ENCODE data around the gene NAGPA. TPM values are rescaled to one million over a fixed set of nuclear protein-coding genes. Genes with fewer than 3 reads are reported as not detected.

The NAGPA gene
- total RNA-seq, 4 donors from 2014 or later, result 37.5 to 104 (median 43.8) TPM

DNA sequence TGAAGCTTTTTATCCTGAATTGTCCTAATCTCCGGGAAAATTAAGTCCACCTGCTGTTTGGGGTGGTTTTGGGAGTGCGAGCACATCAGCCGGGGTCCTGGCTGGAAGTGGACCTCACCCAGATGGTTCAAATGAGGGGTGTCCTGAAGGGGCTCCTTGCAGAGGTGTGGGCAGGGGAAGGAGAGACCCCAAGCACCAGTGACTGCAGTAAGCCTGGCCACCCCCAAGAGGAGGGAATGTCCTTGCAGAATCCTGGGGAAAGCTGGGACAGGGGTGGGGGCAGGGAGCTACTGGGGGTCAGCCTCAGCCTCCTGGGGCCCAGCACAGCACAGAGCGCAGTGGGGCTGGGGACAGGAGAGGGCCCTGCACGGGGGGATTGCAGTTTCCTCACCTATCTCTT lies 29.4 kb downstream of the NAGPA start:
- no peaks in the 10 kb centered on the region for H3K36me3 ChIP-seq
- no peak overlapping the region for H3K4me3 ChIP-seq
- H3K9me3 ChIP-seq, result no peaks in the 10 kb centered on the region
- WGBS, 2 donors, result 77 to 85% methylated on average over 5 of the region's 5 CpGs
- DNase-seq (ENCODE audit: low spot score in 2 of 2), result no peak
- H3K27ac ChIP-seq, result peak overlapping the region in 1 of 4 donors; percentile 63
- no peaks in the 10 kb centered on the region for H3K4me1 ChIP-seq
- H3K27me3 ChIP-seq, result no peaks in the 10 kb centered on the region
- TF ChIP-seq CTCF (IDR thresholded peaks at IDR 0.05) (no peak), POLR2A (IDR thresholded peaks at IDR 0.05) (no peak)

GRCh38 chr16:5003828-5004227 lies 29.9 kb downstream of the NAGPA start:
- no peak overlapping the region for H3K4me3 ChIP-seq
- peak overlapping the region in 2 of 4 donors; percentile 50 to 63 for H3K27ac ChIP-seq
- TF ChIP-seq EP300 (IDR thresholded peaks at IDR 0.05) (no peak), CTCF (IDR thresholded peaks at IDR 0.05) (no peak), POLR2A (IDR thresholded peaks at IDR 0.05) (no peak)
- no peak for DNase-seq (ENCODE audit: low spot score in 2 of 2)
- H3K27me3 ChIP-seq, result no peaks in the 10 kb centered on the region
- H3K36me3 ChIP-seq, result no peaks in the 10 kb centered on the region
- no peaks in the 10 kb centered on the region for H3K4me1 ChIP-seq
- 88 to 93% methylated on average over 10 of the region's 10 CpGs for WGBS, 2 donors
- H3K9me3 ChIP-seq, result no peaks in the 10 kb centered on the region

- no peak overlapping the region for H3K4me3 ChIP-seq
- no peaks in the 10 kb centered on the region for H3K27me3 ChIP-seq
- H3K9me3 ChIP-seq, result no peaks in the 10 kb centered on the region
- no peaks in the 10 kb centered on the region for H3K36me3 ChIP-seq
- no peaks in the 10 kb centered on the region for H3K4me1 ChIP-seq
- DNase-seq (ENCODE audit: low spot score in 2 of 2), result no peak
- peak overlapping the region in 3 of 4 donors; percentile 20 to 63 (median 50) for H3K27ac ChIP-seq
- TF ChIP-seq POLR2A (IDR thresholded peaks at IDR 0.05), result no peak
- no peak for TF ChIP-seq CTCF (IDR thresholded peaks at IDR 0.05)
- TF ChIP-seq EP300 (IDR thresholded peaks at IDR 0.05), result no peak
- WGBS, 2 donors, result 72 to 79% methylated on average over 11 to 12 of the region's 12 CpGs
Measured at GRCh38 chr16:5003211-5003610, 30.5 kb downstream of the NAGPA start.

GRCh38 chr16:5002699-5003143 lies 31.0 kb downstream of the NAGPA start:
- Histone ChIP-seq H3K27ac (peak overlapping the region in 3 of 4 donors; percentile 20 to 63 (median 50)), H3K4me3 (no peak overlapping the region), H3K4me1 (no peaks in the 10 kb centered on the region), H3K36me3 (no peaks in the 10 kb centered on the region), H3K27me3 (no peaks in the 10 kb centered on the region), H3K9me3 (no peaks in the 10 kb centered on the region)
- WGBS, 2 donors, result 65 to 69% methylated on average over 3 of the region's 3 CpGs
- no peak for DNase-seq (ENCODE audit: low spot score in 2 of 2)
- TF ChIP-seq POLR2A (IDR thresholded peaks at IDR 0.05) (no peak), EP300 (IDR thresholded peaks at IDR 0.05) (no peak), CTCF (IDR thresholded peaks at IDR 0.05) (no peak)

GRCh38 chr16:5001986-5002385 lies 31.7 kb downstream of the NAGPA start:
- H3K4me3 ChIP-seq, result no peak overlapping the region
- no peaks in the 10 kb centered on the region for H3K27me3 ChIP-seq
- H3K4me1 ChIP-seq, result no peaks in the 10 kb centered on the region
- peak overlapping the region in 1 of 4 donors; percentile 63 for H3K27ac ChIP-seq
- H3K36me3 ChIP-seq, result no peaks in the 10 kb centered on the region
- no peaks in the 10 kb centered on the region for H3K9me3 ChIP-seq
- 74 to 78% methylated on average over 6 of the region's 6 CpGs for WGBS, 2 donors
- no peak for DNase-seq (ENCODE audit: low spot score in 2 of 2)
- TF ChIP-seq POLR2A (IDR thresholded peaks at IDR 0.05), result no peak
- TF ChIP-seq CTCF (IDR thresholded peaks at IDR 0.05), result no peak
- TF ChIP-seq EP300 (IDR thresholded peaks at IDR 0.05), result no peak
